Neural cell (in vitro differentiated cells): ENCODE data around the gene CAMKMT. TPM values are rescaled to one million over a fixed set of nuclear protein-coding genes. Genes with fewer than 3 reads are reported as not detected.

Source experiments
- H2AFZ ChIP-seq: fragments of 200-600, 300-800 bp; sonication (generic), shearing (Covaris generic); 2 replicates; pipeline ENCODE4 v1.6.0; 2014; ENCODE audit warnings: low read depth, mild to moderate bottlenecking, antibody characterized with exemption, low read length, moderate library complexity
- H3F3A ChIP-seq: fragments of 200-600 bp; shearing (Covaris generic); 2 replicates; pipeline ENCODE4 v1.6.1; 2016; ENCODE audit warnings: mild to moderate bottlenecking, moderate library complexity, mixed read lengths, antibody characterized with exemption, low read length; ENCODE audit not compliant: insufficient read depth, poor library complexity, severe bottlenecking
- H3K27ac ChIP-seq: fragments of 200-600, 300-800 bp; sonication (generic), shearing (Covaris generic); 2 replicates; pipeline ENCODE4 v1.5.1; 2014; ENCODE audit warnings: mild to moderate bottlenecking, low read length, moderate library complexity
- H3K27me3 ChIP-seq: fragments of 300-800, 200-600 bp; sonication (generic), shearing (Covaris generic); 2 replicates; pipeline ENCODE4 v1.6.0; 2014; ENCODE audit warnings: mild to moderate bottlenecking, low read depth, low read length, moderate library complexity; ENCODE audit not compliant: insufficient read depth
- H3K36me3 ChIP-seq: fragments of 300-800, 200-600 bp; sonication (generic), shearing (Covaris generic); 2 replicates; pipeline ENCODE4 v1.5.1; 2014; ENCODE audit warnings: mild to moderate bottlenecking, antibody characterized with exemption, low read length, moderate library complexity; ENCODE audit not compliant: insufficient read depth
- H3K4me2 ChIP-seq: fragments of 300-800, 200-600 bp; sonication (generic), shearing (Covaris generic); 2 replicates; pipeline ENCODE4 v1.6.0; 2014; ENCODE audit warnings: mild to moderate bottlenecking, low read length
- H3K4me3 ChIP-seq: fragments of 300-800, 200-600 bp; sonication (generic), shearing (Covaris generic); 2 replicates; pipeline ENCODE4 v1.5.1; 2014; ENCODE audit warnings: mild to moderate bottlenecking, low read length, moderate library complexity
- H3K79me2 ChIP-seq: fragments of 200-600 bp; shearing (Covaris generic); replicated peaks from 2 replicates; pipeline ENCODE4 v1.6.0; 2014; ENCODE audit warnings: mild to moderate bottlenecking, low read length, moderate library complexity; ENCODE audit not compliant: insufficient read depth
- H3K9ac ChIP-seq: fragments of 300-800, 200-600 bp; sonication (generic), shearing (Covaris generic); 2 replicates; pipeline ENCODE4 v1.6.1; 2016; ENCODE audit warnings: mild to moderate bottlenecking, low read length, mixed read lengths
- H3K9me2 ChIP-seq: fragments of 200-600 bp; shearing (Covaris generic); 2 replicates; pipeline ENCODE4 v1.6.1; 2016; ENCODE audit warnings: mild to moderate bottlenecking, low read length, mixed read lengths; ENCODE audit not compliant: insufficient read depth
- H3K9me3 ChIP-seq: fragments of 200-600, 300-800 bp; sonication (generic), shearing (Covaris generic); 2 replicates; pipeline ENCODE4 v1.6.1; 2016; ENCODE audit warnings: mild to moderate bottlenecking, mixed run types, low read length, moderate library complexity, mixed read lengths
- H4K20me1 ChIP-seq: fragments of 200-600 bp; shearing (Covaris generic); 2 replicates; pipeline ENCODE4 v1.6.1; 2016; ENCODE audit warnings: mild to moderate bottlenecking, mixed run types; ENCODE audit not compliant: insufficient read depth
- CTCF ChIP-seq: fragments of 450-650 bp; IDR thresholded peaks from 2 replicates; pipeline ENCODE4 v1.5.1; 2014; ENCODE audit warnings: antibody characterized with exemption, mild to moderate bottlenecking, moderate library complexity; ENCODE audit not compliant: poor library complexity, severe bottlenecking
- EP300 ChIP-seq: fragments of 450-650 bp; conservative IDR thresholded peaks from 2 replicates; pipeline ENCODE4 v1.6.1; 2014; ENCODE audit warnings: antibody characterized with exemption, mild to moderate bottlenecking, moderate library complexity; ENCODE audit not compliant: poor library complexity, severe bottlenecking
- EZH2 ChIP-seq: fragments of 200-600, 300-800 bp; shearing (Covaris generic), sonication (generic); IDR thresholded peaks from 2 replicates; pipeline ENCODE4 v1.6.1; 2014; ENCODE audit warnings: antibody characterized with exemption, low read length, borderline replicate concordance, mild to moderate bottlenecking; ENCODE audit not compliant: insufficient read depth, poor library complexity, severe bottlenecking
- MXI1 ChIP-seq: fragments of 450-650 bp; conservative IDR thresholded peaks from 2 replicates; pipeline ENCODE4 v1.6.1; 2014; ENCODE audit warnings: antibody characterized with exemption, mild to moderate bottlenecking; ENCODE audit not compliant: poor library complexity, severe bottlenecking
- POLR2AphosphoS5 ChIP-seq: IDR thresholded peaks from 2 replicates; pipeline ENCODE4 v1.6.1; 2012
- RAD21 ChIP-seq: fragments of 450-650 bp; conservative IDR thresholded peaks from 2 replicates; pipeline ENCODE4 v1.6.1; 2014; ENCODE audit warnings: antibody characterized with exemption, mild to moderate bottlenecking, moderate library complexity
- REST ChIP-seq: IDR thresholded peaks from 2 replicates; pipeline ENCODE4 v1.6.1; 2012; ENCODE audit warnings: borderline replicate concordance
- SMC3 ChIP-seq: fragments of 450-650 bp; conservative IDR thresholded peaks from 2 replicates; pipeline ENCODE4 v1.6.1; 2014; ENCODE audit warnings: antibody characterized with exemption, mild to moderate bottlenecking, moderate library complexity; ENCODE audit not compliant: poor library complexity
- TAF1 ChIP-seq: IDR thresholded peaks from 2 replicates; pipeline ENCODE4 v1.6.1; 2012; ENCODE audit warnings: low read depth
- polyA plus RNA-seq: library from polyadenylated mRNA; depleted of rRNA; stranded (reverse); fragments of >200 nt; gene quantifications from 2 replicates; pipeline ENCODE4 v1.2.3, GENCODE V29; 2014

CAMKMT gene
- polyA plus RNA-seq, 1 donor from 2014 or later: 5.1 TPM

- Histone ChIP-seq H3K9me3 (no peaks in the 10 kb centered on the region), H3K4me3 (no peak overlapping the region), H4K20me1 (no peaks in the 10 kb centered on the region), H3K27ac (no peak overlapping the region), H3K36me3 (no peaks in the 10 kb centered on the region), H2AFZ (no peak overlapping the region), H3K27me3 (no peaks in the 10 kb centered on the region), H3K9ac (no peak overlapping the region), H3F3A (no peaks in the 10 kb centered on the region), H3K4me2 (no peak overlapping the region), H3K9me2 (no peaks in the 10 kb centered on the region), H3K79me2 (no peaks in the 10 kb centered on the region)
- no peak for TF ChIP-seq REST
- TF ChIP-seq EZH2: no peak
- TF ChIP-seq EP300: no peak
- no peak for TF ChIP-seq CTCF
- no peak for TF ChIP-seq POLR2AphosphoS5
- no peak for TF ChIP-seq SMC3
- TF ChIP-seq TAF1: no peak
- no peak for TF ChIP-seq MXI1
- TF ChIP-seq RAD21: no peak
Observed at GRCh38 chr2:44388877-44389276, 27.1 kb downstream of the CAMKMT start.

- Histone ChIP-seq H3K4me3 (no peak overlapping the region), H3K9me3 (no peaks in the 10 kb centered on the region), H3K9me2 (no peaks in the 10 kb centered on the region), H3K4me2 (no peak overlapping the region), H3K36me3 (no peaks in the 10 kb centered on the region), H3K27me3 (no peaks in the 10 kb centered on the region), H3K79me2 (no peaks in the 10 kb centered on the region), H3F3A (no peaks in the 10 kb centered on the region), H4K20me1 (no peaks in the 10 kb centered on the region), H3K27ac (no peak overlapping the region), H3K9ac (no peak overlapping the region), H2AFZ (no peak overlapping the region)
- TF ChIP-seq TAF1 (no peak), CTCF (peak; percentile 48), SMC3 (peak; percentile 53)
Observed at GRCh38 chr2:44389895-44390294, 28.1 kb downstream of the CAMKMT start.
